IgD-negative memory B cell (primary cell): ENCODE data around the gene DPPA4. TPM values are rescaled to one million over a fixed set of nuclear protein-coding genes. Genes with fewer than 3 reads are reported as not detected.

ENCODE experiments used
- H3K27ac Mint-ChIP-seq, 3 donors: one replicate each; pipeline ENCODE4 v1.8.0; 2020 to 2022; ENCODE audit warnings: mild to moderate bottlenecking in 3 of 3, mixed read lengths in 3 of 3, moderate library complexity in 1 of 3
- H3K27me3 Mint-ChIP-seq: one replicate; pipeline ENCODE4 v1.8.0; 2021; ENCODE audit warnings: mixed read lengths
- H3K36me3 Mint-ChIP-seq: one replicate; pipeline ENCODE4 v1.8.0; 2020; ENCODE audit warnings: mild to moderate bottlenecking, mixed read lengths
- H3K4me1 Mint-ChIP-seq, 3 donors: one replicate each; pipeline ENCODE4 v1.8.0; 2020 to 2022; ENCODE audit warnings: mixed read lengths in 3 of 3, mild to moderate bottlenecking in 1 of 3
- H3K4me3 Mint-ChIP-seq, 4 donors: one replicate each; pipeline ENCODE4 v1.8.0; 2020 to 2022; ENCODE audit warnings: mild to moderate bottlenecking in 4 of 4, mixed read lengths in 4 of 4, moderate library complexity in 3 of 4
- H3K9me3 Mint-ChIP-seq, 3 donors: one replicate each; pipeline ENCODE4 v1.8.0; 2020 to 2021; ENCODE audit warnings: mixed read lengths in 3 of 3, mild to moderate bottlenecking in 1 of 3
- polyA plus RNA-seq: library from polyadenylated mRNA; unstranded; fragments of 300-500 nt; fragmentation: Illumina TruSeq; gene quantifications from one replicate; pipeline ENCODE4 v1.2.3, GENCODE V29; 2021

Gene DPPA4
- polyA plus RNA-seq, 1 donor from 2014 or later = not detected

GRCh38 chr3:109325109-109325508 lies 12.2 kb downstream of the DPPA4 start:
- Mint-ChIP-seq H3K4me3 (no peak overlapping the region), H3K9me3 (peaks cover 0 to 5% (median 1%) of the 10 kb centered on the region in 3 donors), H3K36me3 (no peaks in the 10 kb centered on the region), H3K27ac (no peak overlapping the region), H3K27me3 (no peaks in the 10 kb centered on the region), H3K4me1 (no peaks in the 10 kb centered on the region)

GRCh38 chr3:109316162-109316730 lies 21.1 kb downstream of the DPPA4 start, which contains the start of gene DPPA2:
TSS of gene DPPA2 (minus strand) at chr3:109316517. CDS start at chr3:109314542, 1,975 bp downstream.
- H3K27me3 Mint-ChIP-seq = no peaks in the 10 kb centered on the region
- no peaks in the 10 kb centered on the region for H3K36me3 Mint-ChIP-seq
- no peak within 1 kb of the TSS for H3K27ac Mint-ChIP-seq
- H3K9me3 Mint-ChIP-seq = peaks cover 2 to 4% (median 3%) of the 10 kb centered on the region in 3 donors
- H3K4me3 Mint-ChIP-seq = no peak within 1 kb of the TSS
- peaks cover 0 to 1% (median 0%) of the 10 kb centered on the region in 3 donors for H3K4me1 Mint-ChIP-seq

- Mint-ChIP-seq H3K9me3 (peaks cover 2 to 7% (median 6%) of the 10 kb centered on the region in 3 donors), H3K36me3 (no peaks in the 10 kb centered on the region), H3K27ac (no peak overlapping the region), H3K27me3 (no peaks in the 10 kb centered on the region), H3K4me3 (no peak overlapping the region), H3K4me1 (no peaks in the 10 kb centered on the region)
These were observed 24.3 kb downstream of the DPPA4 start for GRCh38 chr3:109313061-109313460.

- H3K9me3 Mint-ChIP-seq = peaks cover 0 to 5% (median under 1%) of the 10 kb centered on the region in 3 donors
- H3K4me1 Mint-ChIP-seq = peaks cover 0 to 3% (median 0%) of the 10 kb centered on the region in 3 donors
- no peak overlapping the region for H3K4me3 Mint-ChIP-seq
- H3K36me3 Mint-ChIP-seq = no peaks in the 10 kb centered on the region
- H3K27me3 Mint-ChIP-seq = peaks cover 1% of the 10 kb centered on the region
- no peak overlapping the region for H3K27ac Mint-ChIP-seq
These were observed 39.9 kb downstream of the DPPA4 start for GRCh38 chr3:109297496-109297895.

GRCh38 chr3:109284071-109284470 lies 53.3 kb downstream of the DPPA4 start:
- no peaks in the 10 kb centered on the region for H3K4me1 Mint-ChIP-seq
- H3K27ac Mint-ChIP-seq = no peak overlapping the region
- no peaks in the 10 kb centered on the region for H3K27me3 Mint-ChIP-seq
- H3K4me3 Mint-ChIP-seq = no peak overlapping the region
- H3K9me3 Mint-ChIP-seq = peaks cover 0 to 2% (median 0%) of the 10 kb centered on the region in 3 donors
- H3K36me3 Mint-ChIP-seq = no peaks in the 10 kb centered on the region

- Mint-ChIP-seq H3K4me1 (peaks cover 0 to 2% (median 0%) of the 10 kb centered on the region in 3 donors), H3K4me3 (no peak overlapping the region), H3K36me3 (no peaks in the 10 kb centered on the region), H3K27ac (no peak overlapping the region), H3K27me3 (no peaks in the 10 kb centered on the region), H3K9me3 (peaks cover 0 to 2% (median 0%) of the 10 kb centered on the region in 3 donors)
These were observed 58.8 kb downstream of the DPPA4 start for GRCh38 chr3:109278546-109278945.

GRCh38 chr3:109278141-109278540 lies 59.2 kb downstream of the DPPA4 start:
- no peaks in the 10 kb centered on the region for H3K27me3 Mint-ChIP-seq
- H3K9me3 Mint-ChIP-seq = peaks cover 0 to 2% (median 0%) of the 10 kb centered on the region in 3 donors
- no peak overlapping the region for H3K27ac Mint-ChIP-seq
- H3K36me3 Mint-ChIP-seq = no peaks in the 10 kb centered on the region
- H3K4me1 Mint-ChIP-seq = peaks cover 0 to 2% (median 0%) of the 10 kb centered on the region in 3 donors
- no peak overlapping the region for H3K4me3 Mint-ChIP-seq

Other genes with a start within 250 kb of the DPPA4 start
- not detected for gene MORC1, start 219.4 kb downstream of the DPPA4 start, polyA plus RNA-seq
- gene C3orf85, start 200.8 kb downstream of the DPPA4 start, polyA plus RNA-seq = not detected
- not detected for gene DPPA2, start 21.0 kb downstream of the DPPA4 start, polyA plus RNA-seq